ENCODE measurements around the gene MCEMP1. TPM values are rescaled to one million over a fixed set of nuclear protein-coding genes. Genes with fewer than 3 reads are reported as not detected.

The MCEMP1 gene
- total RNA-seq, 1 donor from 2014 or later = not detected

DNA sequence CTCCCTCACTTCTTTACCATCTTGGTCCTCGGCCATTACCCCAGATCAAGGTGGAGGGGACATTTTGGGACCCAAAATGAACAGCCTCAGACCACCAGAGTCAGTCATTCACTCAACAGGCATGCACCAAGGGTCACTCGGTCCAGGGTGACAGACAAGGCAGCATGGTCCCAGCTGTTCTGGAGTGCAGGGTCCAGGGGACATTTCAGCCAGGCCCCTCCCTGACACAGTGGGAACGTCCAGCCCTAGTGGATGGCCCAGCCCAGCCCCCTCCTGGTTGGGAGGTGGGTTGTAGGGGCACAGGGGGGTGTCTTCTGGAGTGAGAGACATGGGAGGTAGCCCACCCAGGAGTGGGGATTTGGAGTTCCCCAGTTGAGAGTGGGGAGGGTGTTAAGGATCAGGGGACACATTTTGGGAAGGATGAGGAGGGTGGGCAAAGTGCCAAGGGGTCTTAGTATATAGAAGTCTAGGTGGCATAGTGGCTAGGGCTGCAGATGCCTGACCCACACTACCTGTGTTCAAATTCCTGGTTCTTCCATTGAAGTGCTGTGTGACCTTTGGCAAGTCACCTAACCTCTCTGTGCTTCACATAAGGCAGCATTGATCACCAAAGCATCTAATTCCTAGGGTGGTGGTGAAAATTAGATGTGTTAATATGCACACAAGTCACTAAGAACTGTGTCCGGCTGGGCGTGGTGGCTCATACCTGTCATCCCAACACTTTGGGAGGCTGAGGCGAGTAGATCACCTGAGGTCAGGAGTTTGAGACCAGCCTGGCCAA, 27.6 kb downstream of the MCEMP1 start:
- DNase-seq (ENCODE audit: low read depth) (no peak), FAIRE-seq (no peak)
- H3K4me3 ChIP-seq (ENCODE audit: insufficient read depth, low read depth, low read length) = no peak overlapping the region
- no peaks in the 10 kb centered on the region for H3K4me1 Mint-ChIP-seq (ENCODE audit: low read depth, unreplicated experiment)
- H3K4me3 Mint-ChIP-seq (ENCODE audit: unreplicated experiment) = no peak overlapping the region
- H3K9me3 ChIP-seq (ENCODE audit: insufficient read depth, low read depth, low read length) = no peaks in the 10 kb centered on the region
- no peaks in the 10 kb centered on the region for H3K36me3 ChIP-seq (ENCODE audit: insufficient read depth, low read length)
- H3K27me3 Mint-ChIP-seq (ENCODE audit: low read depth, unreplicated experiment) = peaks cover 45% of the 10 kb centered on the region
- TF ChIP-seq EZH2 (IDR thresholded peaks at IDR 0.05; ENCODE audit: insufficient read depth, low read length) = no peak
- TF ChIP-seq, protein P1, sequence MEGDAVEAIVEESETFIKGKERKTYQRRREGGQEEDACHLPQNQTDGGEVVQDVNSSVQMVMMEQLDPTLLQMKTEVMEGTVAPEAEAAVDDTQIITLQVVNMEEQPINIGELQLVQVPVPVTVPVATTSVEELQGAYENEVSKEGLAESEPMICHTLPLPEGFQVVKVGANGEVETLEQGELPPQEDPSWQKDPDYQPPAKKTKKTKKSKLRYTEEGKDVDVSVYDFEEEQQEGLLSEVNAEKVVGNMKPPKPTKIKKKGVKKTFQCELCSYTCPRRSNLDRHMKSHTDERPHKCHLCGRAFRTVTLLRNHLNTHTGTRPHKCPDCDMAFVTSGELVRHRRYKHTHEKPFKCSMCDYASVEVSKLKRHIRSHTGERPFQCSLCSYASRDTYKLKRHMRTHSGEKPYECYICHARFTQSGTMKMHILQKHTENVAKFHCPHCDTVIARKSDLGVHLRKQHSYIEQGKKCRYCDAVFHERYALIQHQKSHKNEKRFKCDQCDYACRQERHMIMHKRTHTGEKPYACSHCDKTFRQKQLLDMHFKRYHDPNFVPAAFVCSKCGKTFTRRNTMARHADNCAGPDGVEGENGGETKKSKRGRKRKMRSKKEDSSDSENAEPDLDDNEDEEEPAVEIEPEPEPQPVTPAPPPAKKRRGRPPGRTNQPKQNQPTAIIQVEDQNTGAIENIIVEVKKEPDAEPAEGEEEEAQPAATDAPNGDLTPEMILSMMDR (IDR thresholded peaks at IDR 0.05; ENCODE audit: insufficient read depth, low read depth, low read length) = no peak
- H3K27ac Mint-ChIP-seq (ENCODE audit: unreplicated experiment) = no peak overlapping the region
- H3K79me2 ChIP-seq (ENCODE audit: insufficient read depth, low read length) = no peaks in the 10 kb centered on the region
- H3K27me3 ChIP-seq (ENCODE audit: insufficient read depth, low read length) = no peaks in the 10 kb centered on the region
- H3K4me1 ChIP-seq (ENCODE audit: insufficient read depth, low read length) = no peaks in the 10 kb centered on the region
- no peaks in the 10 kb centered on the region for H3K36me3 Mint-ChIP-seq (ENCODE audit: low read depth, unreplicated experiment)
- H3K9ac ChIP-seq (ENCODE audit: low read length) = no peak overlapping the region
- no peaks in the 10 kb centered on the region for H3K9me3 Mint-ChIP-seq (ENCODE audit: unreplicated experiment)
- no peaks in the 10 kb centered on the region for H4K20me1 ChIP-seq (ENCODE audit: insufficient read depth, low read length)
- H3K27ac ChIP-seq (ENCODE audit: low read depth, low read length) = no peak overlapping the region
- H3K4me2 ChIP-seq (ENCODE audit: low read length) = no peak overlapping the region
- no peak overlapping the region for H2AFZ ChIP-seq (ENCODE audit: low read depth, low read length)

DNA sequence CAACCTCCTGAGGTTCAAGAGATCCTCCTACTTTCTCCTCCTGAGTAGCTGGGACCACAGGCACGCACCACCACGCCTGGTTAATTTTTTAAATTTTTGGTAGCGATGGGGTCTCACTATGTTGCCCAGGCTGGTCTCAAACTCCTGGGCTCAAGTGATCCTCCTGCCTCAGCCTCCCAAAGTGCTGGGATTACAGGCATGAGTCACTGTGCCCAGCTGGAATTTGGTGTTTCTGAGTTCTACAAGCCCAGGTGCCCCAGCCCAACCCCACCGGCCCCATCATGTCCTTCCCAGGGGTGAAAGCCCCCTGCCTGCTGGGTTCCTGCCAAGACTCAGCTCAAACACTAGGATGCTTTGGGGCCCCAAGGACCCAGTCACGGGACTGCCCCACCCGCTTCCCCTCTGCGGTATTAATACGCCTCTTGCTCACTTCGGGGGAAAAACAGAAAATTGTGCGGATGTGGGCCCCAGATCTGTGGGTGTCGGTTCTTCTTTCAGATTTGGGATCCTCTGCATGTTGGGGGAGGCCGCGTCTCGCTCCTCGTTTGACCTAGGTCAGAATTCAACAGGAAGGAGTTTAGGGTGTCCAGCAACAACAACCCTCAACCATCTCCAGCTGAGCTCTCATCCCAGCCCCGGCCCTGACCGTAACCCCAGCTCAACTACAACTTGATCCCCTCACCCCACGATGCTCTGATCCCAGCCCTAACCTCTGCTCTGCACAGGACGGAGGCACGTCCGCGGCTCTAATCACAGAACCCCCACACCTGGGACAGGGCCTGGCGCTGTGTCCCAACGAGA, 28.7 kb downstream of the MCEMP1 start:
- Mint-ChIP-seq H3K27ac (ENCODE audit: unreplicated experiment) (no peak overlapping the region), H3K9me3 (ENCODE audit: unreplicated experiment) (no peaks in the 10 kb centered on the region), H3K27me3 (ENCODE audit: low read depth, unreplicated experiment) (peaks cover 46% of the 10 kb centered on the region), H3K36me3 (ENCODE audit: low read depth, unreplicated experiment) (no peaks in the 10 kb centered on the region), H3K4me3 (ENCODE audit: unreplicated experiment) (no peak overlapping the region), H3K4me1 (ENCODE audit: low read depth, unreplicated experiment) (no peaks in the 10 kb centered on the region)
- Histone ChIP-seq H3K4me1 (ENCODE audit: insufficient read depth, low read length) (no peaks in the 10 kb centered on the region), H2AFZ (ENCODE audit: low read depth, low read length) (no peak overlapping the region), H3K27me3 (ENCODE audit: insufficient read depth, low read length) (no peaks in the 10 kb centered on the region), H3K9ac (ENCODE audit: low read length) (no peak overlapping the region), H3K4me3 (ENCODE audit: insufficient read depth, low read depth, low read length) (no peak overlapping the region), H3K27ac (ENCODE audit: low read depth, low read length) (no peak overlapping the region), H4K20me1 (ENCODE audit: insufficient read depth, low read length) (no peaks in the 10 kb centered on the region), H3K36me3 (ENCODE audit: insufficient read depth, low read length) (no peaks in the 10 kb centered on the region), H3K9me3 (ENCODE audit: insufficient read depth, low read depth, low read length) (no peaks in the 10 kb centered on the region), H3K79me2 (ENCODE audit: insufficient read depth, low read length) (no peaks in the 10 kb centered on the region), H3K4me2 (ENCODE audit: low read length) (no peak overlapping the region)
- no peak for TF ChIP-seq EZH2 (IDR thresholded peaks at IDR 0.05; ENCODE audit: insufficient read depth, low read length)
- TF ChIP-seq, protein P1 (IDR thresholded peaks at IDR 0.05; ENCODE audit: insufficient read depth, low read depth, low read length) = no peak
- FAIRE-seq (no peak), DNase-seq (ENCODE audit: low read depth) (no peak)

Measured in astrocyte (in vitro differentiated cells and primary cell).